Eye (tissue), 1 donor: Measurements from ENCODE around the gene SLC9A8.

ENCODE experiments used
- DNase-seq: peaks from one replicate; pipeline ENCODE4 v3.0.0-alpha.2; 2015

The SLC9A8 gene

GRCh38 chr20:49814057-49814694 lies 1.5 kb downstream of the SLC9A8 start:
- DNase-seq: no peak

GRCh38 chr20:49818816-49819215 lies 6.2 kb downstream of the SLC9A8 start:
- no peak for DNase-seq

- no peak for DNase-seq
Measured at GRCh38 chr20:49819702-49820101, 7.1 kb downstream of the SLC9A8 start.

- no peak for DNase-seq
Measured at GRCh38 chr20:49821381-49821780, 8.8 kb downstream of the SLC9A8 start.

- DNase-seq: no peak
Measured at GRCh38 chr20:49821870-49822331, 9.3 kb downstream of the SLC9A8 start.

GRCh38 chr20:49823152-49823847 lies 10.7 kb downstream of the SLC9A8 start:
- no peak for DNase-seq

GRCh38 chr20:49824206-49824605 lies 11.6 kb downstream of the SLC9A8 start:
- DNase-seq: no peak

- DNase-seq: no peak
Measured at GRCh38 chr20:49825521-49826033, 12.9 kb downstream of the SLC9A8 start.

GRCh38 chr20:49831022-49831769 lies 18.6 kb downstream of the SLC9A8 start:
- no peak for DNase-seq

GRCh38 chr20:49831770-49832631 lies 19.4 kb downstream of the SLC9A8 start:
- no peak for DNase-seq

- DNase-seq: no peak
Measured at GRCh38 chr20:49832632-49833327, 20.2 kb downstream of the SLC9A8 start.

GRCh38 chr20:49833483-49833882 lies 20.9 kb downstream of the SLC9A8 start:
- peak; percentile 86 for DNase-seq

- DNase-seq: no peak
Measured at GRCh38 chr20:49835031-49835430, 22.4 kb downstream of the SLC9A8 start.

- DNase-seq: no peak
Measured at GRCh38 chr20:49838546-49838945, 25.9 kb downstream of the SLC9A8 start.

- no peak for DNase-seq
Measured at GRCh38 chr20:49843139-49843538, 30.5 kb downstream of the SLC9A8 start.

GRCh38 chr20:49843770-49844380 lies 31.2 kb downstream of the SLC9A8 start:
- no peak for DNase-seq

- DNase-seq: no peak
Measured at GRCh38 chr20:49845060-49845459, 32.4 kb downstream of the SLC9A8 start.

GRCh38 chr20:49846206-49846807 lies 33.7 kb downstream of the SLC9A8 start:
- DNase-seq: peak; percentile 68

GRCh38 chr20:49850463-49851230 lies 38.0 kb downstream of the SLC9A8 start:
- peak; percentile 46 for DNase-seq

- DNase-seq: peak; percentile 32
Measured at GRCh38 chr20:49851231-49851705, 38.6 kb downstream of the SLC9A8 start.
